ENCODE results near the gene CHFR.

Gene CHFR

GRCh38 chr12:132828706-132829534 lies 58.5 kb downstream of the CHFR start, which contains the start of gene GOLGA3:
TSS of gene GOLGA3 (minus strand) at chr12:132828869. CDS start at chr12:132822128, 6,741 bp downstream.
- TF ChIP-seq CTCF (IDR thresholded peaks at IDR 0.05; ENCODE audit: low read depth, low read length): no peak
- DNase-seq (ENCODE audit: extremely low read depth, low read depth): peak; percentile 86

GRCh38 chr12:132827763-132828703 lies 59.4 kb downstream of the CHFR start:
- no peak; the same call in 1 of the 2 replicates for TF ChIP-seq CTCF (IDR thresholded peaks at IDR 0.05; ENCODE audit: low read depth, low read length)
- DNase-seq (ENCODE audit: extremely low read depth, low read depth): peak; percentile 27

GRCh38 chr12:132825861-132826260 lies 61.5 kb downstream of the CHFR start:
- no peak for TF ChIP-seq CTCF (IDR thresholded peaks at IDR 0.05; ENCODE audit: low read depth, low read length)

GRCh38 chr12:132825089-132825488 lies 62.3 kb downstream of the CHFR start:
- no peak for TF ChIP-seq CTCF (IDR thresholded peaks at IDR 0.05; ENCODE audit: low read depth, low read length)
- DNase-seq (ENCODE audit: extremely low read depth, low read depth): no peak

More at GRCh38 chr12:132825861-132826260, 61.5 kb downstream of the CHFR start:
- no peak for DNase-seq (ENCODE audit: extremely low read depth, low read depth)

- TF ChIP-seq CTCF (IDR thresholded peaks at IDR 0.05; ENCODE audit: low read depth, low read length): no peak
- DNase-seq (ENCODE audit: extremely low read depth, low read depth): no peak
Observed at GRCh38 chr12:132824053-132824452, 63.4 kb downstream of the CHFR start.

GRCh38 chr12:132818562-132818961 lies 68.8 kb downstream of the CHFR start:
- no peak for DNase-seq (ENCODE audit: extremely low read depth, low read depth)
- no peak for TF ChIP-seq CTCF (IDR thresholded peaks at IDR 0.05; ENCODE audit: low read depth, low read length)
